HG02885 (cell line): Measurements from ENCODE around the gene MEP1A.
A peak's percentile ranks its signal among the peaks of the same experiment; 100 is the strongest.
"Not testable (repeated sequence)": the region's sequence is repeated elsewhere in the genome, so short reads cannot be mapped to it uniquely, and the experiment has no call there.

Experiments
- ATAC-seq: cut with Tn5 transposase; IDR thresholded peaks from one replicate; pipeline ENCODE4 v1.9.1; 2021; ENCODE audit warnings: mild to moderate bottlenecking; ENCODE audit not compliant: unreplicated experiment, poor library complexity

MEP1A gene

DNA sequence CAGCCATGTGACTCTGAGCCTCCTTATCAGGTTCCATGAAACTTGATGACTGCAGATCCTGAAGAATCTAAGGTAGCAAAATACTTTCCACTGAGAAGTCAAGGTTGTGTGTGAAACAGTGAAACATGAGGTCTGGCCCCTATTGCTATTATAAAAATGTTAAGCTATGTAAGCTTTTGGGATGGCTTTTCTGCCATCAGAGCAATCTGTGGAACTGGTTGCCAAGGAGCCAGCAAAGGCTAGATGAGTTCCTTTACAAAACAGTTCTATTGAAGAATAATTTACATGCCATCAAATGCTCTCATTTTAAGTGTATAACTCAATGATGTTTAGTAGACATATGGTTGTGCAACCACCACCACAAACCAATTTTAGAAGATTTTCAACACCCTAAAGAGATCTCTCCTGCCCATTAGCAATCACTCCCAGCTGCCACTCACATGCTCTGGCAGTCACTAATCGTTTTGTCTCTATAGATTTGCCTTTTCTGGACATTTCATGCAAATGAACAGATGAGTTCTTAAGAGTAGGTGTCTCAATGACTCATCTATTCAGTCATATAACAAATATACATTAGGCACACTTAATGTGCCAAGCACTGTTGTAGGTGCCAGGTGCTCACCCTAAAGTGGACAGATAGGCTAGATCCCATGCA lies 19.9 kb upstream of the MEP1A start:
- peak; percentile 40 for ATAC-seq

DNA sequence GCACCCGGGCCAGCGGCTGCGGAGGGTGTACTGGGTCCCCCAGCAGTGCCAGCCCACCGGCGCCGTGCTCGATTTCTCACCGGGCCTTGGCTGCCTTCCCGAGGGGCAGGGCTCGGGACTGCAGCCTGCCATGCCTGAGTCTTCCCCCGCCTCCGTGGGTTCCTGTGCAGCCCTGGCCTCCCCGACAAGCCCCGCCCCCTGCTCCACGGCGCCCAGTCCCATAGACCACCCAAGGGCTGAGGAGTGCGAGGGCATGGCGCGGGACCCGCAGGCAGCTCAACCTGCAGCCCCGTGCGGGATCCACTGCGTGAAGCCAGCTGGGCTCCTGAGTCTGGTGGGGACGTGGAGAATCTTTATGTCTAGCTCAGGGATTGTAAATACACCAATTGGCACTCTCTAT lies 18.5 kb upstream of the MEP1A start:
- ATAC-seq: not testable (repeated sequence)

DNA sequence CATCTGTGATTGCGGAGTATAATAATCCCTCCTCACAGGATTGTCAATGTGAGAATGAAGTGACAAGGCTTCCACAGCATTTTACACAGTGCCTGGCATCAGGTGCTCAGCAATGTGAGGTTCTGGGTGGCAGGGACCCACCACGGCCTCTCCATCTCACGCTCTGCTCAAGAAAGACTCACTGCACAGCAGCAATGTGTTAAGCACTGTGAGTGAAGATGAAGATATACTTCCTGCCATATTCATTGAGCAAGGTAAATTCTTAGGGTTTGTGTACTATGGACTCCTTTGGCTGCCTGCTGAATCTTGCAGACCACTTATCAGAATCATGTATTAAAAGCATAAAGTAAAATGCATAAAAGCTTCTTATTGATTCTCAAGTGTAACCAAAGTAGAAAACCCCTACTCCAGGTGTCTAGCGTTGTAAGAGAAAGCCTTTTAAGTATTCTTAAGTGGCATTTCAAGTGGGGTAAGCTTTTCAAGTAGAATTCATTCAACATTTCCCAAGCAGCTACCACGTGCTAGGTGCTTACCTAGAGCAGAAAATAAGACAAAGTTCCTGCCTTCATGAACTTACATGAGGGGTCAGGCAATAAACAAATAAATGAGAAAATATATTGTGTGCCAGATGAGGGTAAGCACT lies 17.0 kb upstream of the MEP1A start:
- no peak for ATAC-seq

DNA sequence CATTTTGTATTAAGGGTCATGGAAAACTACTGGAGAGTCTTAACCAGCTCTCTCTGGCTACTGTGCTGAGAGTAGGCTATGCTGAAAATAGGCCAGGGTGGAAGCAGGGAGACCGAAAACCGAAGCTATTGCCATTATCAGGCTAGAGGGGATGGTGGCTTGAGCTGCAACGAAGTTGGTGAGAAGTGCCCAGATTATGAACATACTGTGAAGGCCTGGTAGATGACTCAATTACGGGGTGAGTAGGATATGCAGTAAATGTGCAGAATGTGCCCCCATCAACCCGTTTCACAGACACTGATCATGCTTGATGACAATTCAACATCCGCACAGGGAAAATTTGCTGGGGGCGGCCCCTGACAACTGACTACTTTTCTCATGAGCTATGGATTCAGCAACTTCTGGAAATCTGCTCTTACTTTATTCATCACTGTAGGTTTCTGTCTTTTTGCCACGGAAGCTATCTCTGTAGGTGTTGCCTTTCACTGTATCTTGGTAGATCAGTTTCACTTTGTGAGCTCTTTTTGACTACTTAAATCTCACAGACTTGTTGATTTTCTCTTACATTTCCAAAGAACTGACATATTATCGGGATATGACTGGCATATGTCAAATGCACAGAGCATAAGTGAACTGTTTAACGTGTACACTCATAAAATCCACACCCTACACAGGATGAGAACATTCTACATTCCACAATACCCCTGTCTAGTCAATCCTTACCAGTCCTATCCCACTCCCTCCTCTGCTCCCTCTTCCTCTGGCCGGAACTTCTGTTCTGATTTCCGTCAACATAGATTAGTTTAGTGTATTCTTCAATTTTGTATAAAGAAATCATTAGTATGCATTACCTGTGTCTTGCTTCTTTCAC lies 15.5 kb upstream of the MEP1A start:
- no peak for ATAC-seq

DNA sequence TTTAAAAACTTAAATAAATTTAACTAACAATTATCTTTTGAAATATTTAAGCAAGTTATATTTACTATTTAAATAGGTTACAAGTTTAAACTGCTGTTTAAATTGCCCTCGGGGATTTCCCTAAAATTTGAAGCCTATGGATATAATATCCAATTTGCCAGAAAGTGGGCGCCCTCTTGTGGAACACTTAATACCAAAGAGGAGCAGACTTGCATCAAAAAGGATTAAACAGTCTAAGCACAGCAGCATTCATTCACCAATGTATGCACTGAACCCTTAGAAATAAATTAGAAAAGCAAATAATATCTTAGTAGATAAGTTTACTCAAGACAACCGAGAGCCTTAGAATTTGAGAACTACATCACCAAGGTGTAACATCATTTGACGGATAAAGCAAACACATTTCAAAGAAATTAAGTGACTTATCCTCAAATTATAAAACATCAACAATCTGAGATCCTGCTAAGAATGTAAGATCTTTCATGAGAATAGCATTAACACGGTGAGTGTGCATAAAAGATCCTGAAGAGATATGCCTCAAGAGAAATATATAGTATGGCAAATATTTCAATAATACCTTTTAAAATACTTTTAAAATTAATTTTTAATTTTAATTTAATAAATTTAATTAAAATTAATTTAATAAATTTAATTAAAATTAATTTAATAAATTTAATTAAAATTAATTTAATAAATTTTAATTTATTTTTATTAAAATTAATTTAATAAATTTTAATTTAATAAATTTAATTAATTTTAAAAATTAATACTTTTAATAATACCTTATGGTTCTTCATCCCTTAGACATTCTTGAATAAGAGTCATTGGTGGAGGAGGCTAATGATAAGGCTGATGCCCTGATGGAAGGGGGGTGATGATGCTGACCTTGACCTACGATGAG lies 11.5 kb upstream of the MEP1A start:
- ATAC-seq: no peak

DNA sequence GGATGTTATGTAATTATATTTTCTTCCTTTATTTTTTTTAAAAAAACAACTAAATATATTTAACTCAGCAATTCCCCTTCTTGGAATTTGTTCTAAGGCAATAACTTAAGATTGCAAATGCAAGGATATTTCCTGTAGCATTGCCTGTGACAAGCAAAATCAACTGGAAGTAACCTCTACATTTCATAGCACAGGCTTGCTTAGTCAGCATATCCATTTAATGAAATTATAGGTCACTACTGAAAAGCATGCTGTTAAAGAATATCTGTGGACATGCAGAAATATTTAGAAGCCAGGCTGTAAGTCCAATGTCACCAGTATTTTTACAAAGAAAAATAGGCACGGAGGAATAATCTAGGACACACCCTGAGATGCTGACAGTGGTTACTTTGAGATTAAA lies 8.7 kb upstream of the MEP1A start:
- no peak for ATAC-seq

DNA sequence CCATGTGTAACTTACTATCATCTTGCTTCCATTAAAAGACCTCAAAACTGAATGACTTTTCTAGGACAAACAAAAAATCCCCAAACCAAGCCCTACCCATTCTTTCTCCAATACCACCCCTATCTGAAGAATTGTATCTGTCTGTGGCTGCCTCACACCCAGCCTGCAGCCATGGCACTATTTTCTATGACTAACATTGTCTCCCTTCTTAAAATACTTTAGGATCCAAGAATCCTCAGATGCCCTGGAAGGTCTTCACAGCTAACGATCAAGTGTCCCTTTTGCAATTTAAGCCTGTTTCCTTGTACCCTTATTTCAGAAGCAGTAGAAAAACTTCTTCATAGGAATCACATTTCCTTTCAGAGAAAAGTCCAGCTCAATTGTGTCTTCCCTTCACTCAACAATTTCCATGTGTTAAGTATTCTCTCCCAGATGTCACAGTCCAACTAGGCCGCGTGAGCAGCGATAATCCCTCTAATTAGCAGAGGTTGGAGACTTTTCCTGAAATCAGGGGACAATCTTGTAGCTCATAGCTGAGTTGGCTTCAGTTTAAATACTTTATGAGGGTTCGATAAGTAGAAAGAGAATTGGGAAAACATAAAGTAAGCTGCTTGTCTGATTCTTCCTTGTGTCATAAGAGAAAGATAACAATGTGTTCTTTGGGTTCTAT lies 5.2 kb upstream of the MEP1A start:
- ATAC-seq: no peak

DNA sequence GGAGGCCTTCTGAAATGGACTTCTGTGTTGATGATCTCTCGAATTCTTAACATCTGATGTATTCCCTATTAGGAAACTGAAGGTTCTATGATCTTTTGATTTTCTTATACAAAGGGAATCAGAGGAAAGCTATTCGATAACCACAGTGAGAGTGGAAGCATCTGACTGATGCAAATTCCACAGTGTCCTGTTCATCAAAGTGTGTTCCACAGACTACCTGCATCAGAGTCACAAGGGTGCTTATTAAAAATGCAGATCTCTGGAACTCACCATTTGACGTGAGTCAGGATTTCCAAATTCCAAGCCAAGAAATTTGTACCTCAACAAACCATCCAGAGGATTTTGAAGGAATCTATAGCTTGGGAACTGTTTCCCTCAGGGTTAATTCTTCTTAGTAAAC lies 4.4 kb upstream of the MEP1A start:
- ATAC-seq: no peak

DNA sequence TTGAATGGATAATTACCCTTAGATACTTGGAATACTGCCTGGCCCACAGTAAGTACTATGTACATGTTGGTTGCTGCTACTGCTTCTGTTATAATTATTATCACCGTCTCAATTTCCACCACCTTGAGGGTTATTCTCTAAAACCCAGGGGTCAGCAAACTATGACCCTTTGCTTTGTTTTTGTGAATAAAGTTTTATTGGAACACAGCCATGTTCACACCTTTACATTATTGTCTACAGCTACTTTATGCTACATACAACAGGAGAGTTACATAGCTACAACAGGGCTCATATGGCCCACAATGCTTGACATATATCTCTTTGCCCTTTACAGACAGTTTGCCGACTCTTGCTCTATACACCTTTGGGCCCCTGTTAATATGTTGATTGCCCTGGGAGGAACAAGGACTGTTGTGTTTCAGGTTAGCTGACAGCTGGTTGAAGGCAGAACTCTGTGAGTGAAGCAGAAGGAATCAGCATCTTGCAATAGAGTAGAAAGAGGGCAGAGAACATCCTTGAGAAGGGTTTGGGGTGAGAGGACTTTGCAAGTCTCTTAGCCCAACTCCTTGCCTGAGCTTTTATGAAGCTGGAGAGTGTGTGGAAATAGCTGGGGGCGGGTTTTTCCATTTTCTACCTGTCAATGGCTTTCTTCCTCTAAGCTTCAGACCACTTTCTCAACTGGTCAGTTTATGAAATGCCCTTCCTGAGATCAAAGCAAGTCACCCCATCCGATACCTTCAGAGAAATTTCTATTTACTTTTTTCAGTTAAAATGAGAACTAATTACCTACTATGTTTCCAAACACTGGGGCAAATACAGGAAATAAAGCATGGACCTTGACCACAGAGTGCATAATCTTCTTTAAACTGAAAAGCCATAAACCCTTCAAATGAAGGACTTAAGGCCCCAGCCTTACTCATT lies 3.5 kb upstream of the MEP1A start:
- no peak for ATAC-seq

DNA sequence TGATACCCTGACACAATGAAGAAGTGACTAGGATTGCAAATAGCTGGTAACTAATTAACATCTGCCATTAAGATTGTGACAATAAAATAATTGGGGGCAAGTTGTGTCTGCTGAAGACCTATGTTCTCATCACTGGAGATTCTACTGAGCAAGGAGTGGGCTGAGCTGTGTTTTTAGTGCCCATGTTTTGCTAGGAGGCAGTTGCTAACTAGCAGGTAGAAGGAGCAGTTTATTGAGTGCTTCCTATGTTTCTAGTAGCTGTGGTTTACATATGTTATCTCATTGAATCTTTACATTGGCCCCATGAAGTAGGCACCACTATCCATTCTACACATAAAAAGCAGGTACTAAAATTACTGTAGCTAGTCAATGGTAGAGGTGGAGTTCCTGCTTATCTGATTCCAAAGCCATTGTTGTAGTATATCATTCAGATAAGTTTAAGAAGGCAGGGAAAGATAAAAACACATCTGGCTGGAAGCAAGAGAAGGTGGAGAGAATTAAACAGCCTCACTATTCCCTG lies 2.8 kb upstream of the MEP1A start:
- no peak for ATAC-seq

DNA sequence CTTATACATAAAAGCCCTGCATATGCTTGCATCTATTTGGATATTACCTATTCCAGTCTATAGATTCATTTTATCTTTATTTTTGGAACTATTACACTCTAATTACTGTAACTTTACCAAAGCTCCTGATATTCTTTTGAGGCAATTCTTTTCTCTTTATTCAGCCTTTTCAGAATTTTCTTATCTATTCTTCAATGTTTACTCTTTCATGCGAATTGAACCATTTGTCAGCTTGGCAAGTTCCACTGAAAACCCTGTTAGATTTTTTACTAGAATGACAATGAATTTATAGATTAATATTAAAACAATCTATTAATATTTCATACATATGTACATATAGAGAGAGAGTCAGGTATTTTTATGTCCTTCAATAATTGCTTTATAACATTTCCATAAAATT lies 554 bp upstream of the MEP1A start:
- ATAC-seq: no peak

DNA sequence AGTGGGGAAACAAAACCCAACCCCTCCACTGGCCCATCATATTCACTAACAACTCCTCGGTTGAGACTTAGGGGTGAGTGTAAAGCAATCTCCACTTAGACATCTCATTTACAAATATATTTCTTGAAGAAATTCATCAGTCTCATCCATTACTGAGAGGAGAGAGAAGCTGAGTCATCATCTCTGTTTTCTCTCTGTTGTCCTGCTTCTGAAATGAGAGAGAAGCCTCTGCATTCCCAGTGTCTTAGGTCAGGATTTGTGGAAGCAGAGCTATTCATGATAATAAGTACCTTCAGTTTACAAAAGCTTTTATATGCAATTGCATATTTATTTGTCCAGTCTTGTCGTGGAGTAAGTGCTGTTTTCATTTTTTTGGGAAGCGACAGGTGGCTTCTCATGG lies 879 bp downstream of the MEP1A start:
- ATAC-seq: no peak

DNA sequence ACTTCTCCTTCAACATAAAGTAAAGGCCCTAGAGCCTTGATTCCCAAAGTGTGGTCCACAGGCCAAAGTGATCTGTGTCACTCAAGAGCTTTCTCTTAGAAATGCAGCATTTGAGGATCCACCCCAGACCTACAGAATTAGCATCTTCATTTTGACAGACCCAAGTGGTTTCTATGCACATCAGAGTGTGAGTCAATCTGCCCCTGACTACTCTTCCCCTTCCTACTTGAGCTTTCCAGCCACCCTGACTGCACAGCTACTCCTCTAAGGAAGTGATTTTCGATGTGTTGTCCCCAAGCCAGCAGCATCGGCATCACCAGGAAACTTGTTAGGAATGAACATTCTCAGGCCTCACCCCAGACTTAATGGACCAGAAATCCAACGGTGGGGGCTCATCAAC lies 2.6 kb downstream of the MEP1A start:
- no peak for ATAC-seq

DNA sequence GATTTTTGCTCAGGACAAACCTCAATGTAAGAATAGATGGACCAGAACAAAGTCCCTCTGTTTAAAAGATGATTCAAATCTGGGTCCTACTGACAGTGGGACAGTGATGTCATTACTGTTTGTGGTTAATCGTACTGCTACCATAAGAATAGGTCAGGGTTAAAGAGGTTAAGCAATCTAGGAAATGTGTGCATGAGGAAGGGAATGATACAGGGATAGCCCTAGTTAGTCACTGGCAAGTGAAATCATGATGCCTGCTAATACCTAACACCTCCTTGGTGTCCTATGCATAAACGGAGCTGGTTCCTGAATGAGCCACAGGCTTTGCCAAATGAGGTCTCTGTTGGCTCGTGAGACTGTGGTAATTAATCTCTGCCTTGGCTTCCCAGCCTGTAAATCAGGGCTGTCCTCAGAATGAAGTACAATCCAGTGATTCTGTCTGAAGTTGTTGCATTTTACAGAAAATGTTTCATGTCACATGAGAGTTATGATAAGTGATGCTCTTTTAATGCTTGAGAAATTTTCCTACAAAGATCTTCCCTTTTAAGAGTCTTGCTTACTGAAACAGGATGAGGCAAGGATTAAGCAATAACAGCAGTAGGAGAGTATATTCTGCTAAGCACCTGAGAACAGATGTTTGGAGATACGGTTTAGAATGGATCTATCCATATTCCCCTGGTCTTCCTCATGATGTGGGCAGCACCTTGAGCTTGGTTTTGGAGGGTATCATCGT lies 3.8 kb downstream of the MEP1A start:
- ATAC-seq: no peak

DNA sequence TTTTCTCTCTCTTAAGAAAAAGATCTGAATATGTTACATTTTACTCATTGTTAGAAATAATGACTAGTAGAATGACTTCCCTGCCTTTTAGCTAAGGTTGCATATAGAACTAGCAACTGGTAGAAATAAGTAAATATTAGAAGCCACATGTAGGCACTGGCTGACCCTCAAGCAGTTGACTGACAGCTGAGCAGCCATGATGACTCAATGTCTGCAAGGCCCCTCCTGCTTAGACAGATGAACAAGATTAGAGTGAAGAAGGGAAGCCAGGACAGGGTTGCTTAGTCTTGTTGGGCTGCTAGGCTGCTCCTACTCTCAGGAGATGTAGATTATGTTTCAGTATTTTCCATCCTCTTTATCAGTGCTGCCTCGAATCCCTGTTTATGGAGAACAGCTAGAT lies 6.5 kb downstream of the MEP1A start:
- ATAC-seq: no peak

DNA sequence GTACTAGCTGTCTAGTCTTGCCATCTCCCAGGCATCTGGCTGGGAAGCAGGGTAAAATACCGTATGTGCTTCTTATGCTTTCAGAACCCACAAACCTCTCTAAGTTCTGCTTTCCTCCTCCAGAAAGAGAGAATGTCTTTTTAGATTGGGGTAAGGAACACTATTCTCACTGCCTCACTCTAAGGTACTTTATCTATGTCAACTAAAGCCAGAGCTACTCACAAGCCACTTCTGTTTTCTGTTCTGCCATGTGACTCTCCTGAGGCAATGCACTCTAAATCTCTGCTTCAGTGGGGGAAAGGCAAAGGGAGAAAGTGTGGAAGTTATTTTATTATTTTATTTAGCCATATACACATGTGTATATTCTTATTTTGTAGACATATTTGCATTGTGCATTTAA lies 15.6 kb downstream of the MEP1A start:
- ATAC-seq: no peak

DNA sequence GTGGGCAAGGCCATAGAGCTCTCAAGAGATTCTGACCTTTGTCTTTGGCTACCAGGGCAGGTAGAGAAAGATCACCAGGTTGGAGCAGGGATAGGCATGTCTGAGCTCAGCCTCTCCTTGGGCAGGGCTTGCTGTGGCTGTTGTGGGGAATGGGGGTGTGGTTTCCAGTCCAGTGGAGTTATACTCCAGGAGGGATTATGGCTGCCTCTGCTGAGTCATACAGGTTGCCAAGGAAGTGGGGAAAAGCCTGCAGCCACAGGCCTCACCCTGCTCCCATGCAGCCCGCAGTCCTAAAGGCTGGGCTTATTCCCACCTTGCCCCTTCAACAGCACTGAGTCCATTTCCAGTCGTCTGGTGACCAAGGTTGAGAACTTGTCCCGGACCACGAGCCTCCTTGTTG lies 21.9 kb downstream of the MEP1A start:
- no peak for ATAC-seq

DNA sequence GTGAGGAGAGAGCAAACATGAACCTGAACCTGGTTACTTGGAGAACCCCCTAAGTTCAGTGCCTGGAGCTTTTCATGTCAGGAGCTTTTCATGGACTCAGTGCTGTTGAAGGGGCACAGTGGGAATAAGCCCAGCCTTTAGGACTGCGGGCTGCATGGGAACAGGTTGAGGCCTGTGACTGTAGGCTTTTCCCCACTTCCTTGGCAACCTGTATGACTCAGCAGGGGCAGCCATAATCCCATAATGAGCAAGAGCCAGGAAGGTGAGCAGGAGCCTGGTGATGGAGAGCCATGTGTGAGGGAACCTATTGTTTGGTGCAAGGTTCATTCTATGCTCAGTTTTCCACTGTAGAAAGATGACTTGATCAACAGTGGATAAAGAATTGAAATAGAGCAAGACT lies 23.4 kb downstream of the MEP1A start:
- ATAC-seq: no peak
